ENCODE results near the gene MRPL17. TPM values are rescaled to one million over a fixed set of nuclear protein-coding genes. Genes with fewer than 3 reads are reported as not detected.

The MRPL17 gene
- total and polyA plus RNA-seq, 9 of the 15 experiments (the other 6 are each of a cell fraction or from before 2014, with no cell fraction given) = 33.9 to 81.6 (median 43.9) TPM

DNA sequence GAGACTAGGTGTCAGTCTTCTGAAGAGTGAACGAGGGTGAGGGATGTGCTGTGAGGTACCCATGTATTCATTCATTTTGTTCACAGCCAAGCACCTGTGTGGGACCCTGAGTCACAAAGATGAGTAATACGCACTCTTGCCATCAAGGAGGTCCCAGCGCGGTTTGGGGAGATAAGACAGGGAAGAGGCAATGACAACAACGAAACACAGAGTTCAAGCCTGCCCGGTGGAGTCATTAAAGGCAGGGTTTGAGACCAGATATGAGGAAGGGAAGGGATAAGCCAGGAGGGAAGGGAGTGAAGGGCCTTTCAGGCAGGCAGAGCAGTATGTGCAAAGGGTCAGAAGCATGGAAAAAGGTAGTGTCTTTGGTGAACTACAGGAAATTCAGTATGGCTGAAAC is 32.2 kb downstream of the MRPL17 start (continued):
- TF ChIP-seq RAD21 (CRISPR knock-in tag; conservative IDR thresholded peaks at IDR 0.05 in 1 of 2, IDR thresholded peaks at IDR 0.05 in 1 of 2) = peak in 1 of 2 experiments; percentile 7; a peak in 1 of 4 replicates
- peak; percentile 33 to 36; a peak in 2 of 4 replicates for TF ChIP-seq NRF1 (conservative IDR thresholded peaks at IDR 0.05 in 1 of 2, IDR thresholded peaks at IDR 0.05 in 1 of 2)
- TF ChIP-seq BCOR (IDR thresholded peaks at IDR 0.05) = 0 out of 2 replicates have a peak, but pooled peaks have one; percentile 40
- no peak for TF ChIP-seq ZSCAN32 (CRISPR knock-in tag; IDR thresholded peaks at IDR 0.05)
- TF ChIP-seq TRIM24 (IDR thresholded peaks at IDR 0.05) = peak; percentile 66 to 76
- TF ChIP-seq MTA1 (IDR thresholded peaks at IDR 0.05; ENCODE audit: borderline replicate concordance) = peak; percentile 75; the same call in 1 of the 2 replicates
- no peak for TF ChIP-seq MTF1 (CRISPR knock-in tag; IDR thresholded peaks at IDR 0.05; ENCODE audit: borderline replicate concordance)
- TF ChIP-seq, protein P1, sequence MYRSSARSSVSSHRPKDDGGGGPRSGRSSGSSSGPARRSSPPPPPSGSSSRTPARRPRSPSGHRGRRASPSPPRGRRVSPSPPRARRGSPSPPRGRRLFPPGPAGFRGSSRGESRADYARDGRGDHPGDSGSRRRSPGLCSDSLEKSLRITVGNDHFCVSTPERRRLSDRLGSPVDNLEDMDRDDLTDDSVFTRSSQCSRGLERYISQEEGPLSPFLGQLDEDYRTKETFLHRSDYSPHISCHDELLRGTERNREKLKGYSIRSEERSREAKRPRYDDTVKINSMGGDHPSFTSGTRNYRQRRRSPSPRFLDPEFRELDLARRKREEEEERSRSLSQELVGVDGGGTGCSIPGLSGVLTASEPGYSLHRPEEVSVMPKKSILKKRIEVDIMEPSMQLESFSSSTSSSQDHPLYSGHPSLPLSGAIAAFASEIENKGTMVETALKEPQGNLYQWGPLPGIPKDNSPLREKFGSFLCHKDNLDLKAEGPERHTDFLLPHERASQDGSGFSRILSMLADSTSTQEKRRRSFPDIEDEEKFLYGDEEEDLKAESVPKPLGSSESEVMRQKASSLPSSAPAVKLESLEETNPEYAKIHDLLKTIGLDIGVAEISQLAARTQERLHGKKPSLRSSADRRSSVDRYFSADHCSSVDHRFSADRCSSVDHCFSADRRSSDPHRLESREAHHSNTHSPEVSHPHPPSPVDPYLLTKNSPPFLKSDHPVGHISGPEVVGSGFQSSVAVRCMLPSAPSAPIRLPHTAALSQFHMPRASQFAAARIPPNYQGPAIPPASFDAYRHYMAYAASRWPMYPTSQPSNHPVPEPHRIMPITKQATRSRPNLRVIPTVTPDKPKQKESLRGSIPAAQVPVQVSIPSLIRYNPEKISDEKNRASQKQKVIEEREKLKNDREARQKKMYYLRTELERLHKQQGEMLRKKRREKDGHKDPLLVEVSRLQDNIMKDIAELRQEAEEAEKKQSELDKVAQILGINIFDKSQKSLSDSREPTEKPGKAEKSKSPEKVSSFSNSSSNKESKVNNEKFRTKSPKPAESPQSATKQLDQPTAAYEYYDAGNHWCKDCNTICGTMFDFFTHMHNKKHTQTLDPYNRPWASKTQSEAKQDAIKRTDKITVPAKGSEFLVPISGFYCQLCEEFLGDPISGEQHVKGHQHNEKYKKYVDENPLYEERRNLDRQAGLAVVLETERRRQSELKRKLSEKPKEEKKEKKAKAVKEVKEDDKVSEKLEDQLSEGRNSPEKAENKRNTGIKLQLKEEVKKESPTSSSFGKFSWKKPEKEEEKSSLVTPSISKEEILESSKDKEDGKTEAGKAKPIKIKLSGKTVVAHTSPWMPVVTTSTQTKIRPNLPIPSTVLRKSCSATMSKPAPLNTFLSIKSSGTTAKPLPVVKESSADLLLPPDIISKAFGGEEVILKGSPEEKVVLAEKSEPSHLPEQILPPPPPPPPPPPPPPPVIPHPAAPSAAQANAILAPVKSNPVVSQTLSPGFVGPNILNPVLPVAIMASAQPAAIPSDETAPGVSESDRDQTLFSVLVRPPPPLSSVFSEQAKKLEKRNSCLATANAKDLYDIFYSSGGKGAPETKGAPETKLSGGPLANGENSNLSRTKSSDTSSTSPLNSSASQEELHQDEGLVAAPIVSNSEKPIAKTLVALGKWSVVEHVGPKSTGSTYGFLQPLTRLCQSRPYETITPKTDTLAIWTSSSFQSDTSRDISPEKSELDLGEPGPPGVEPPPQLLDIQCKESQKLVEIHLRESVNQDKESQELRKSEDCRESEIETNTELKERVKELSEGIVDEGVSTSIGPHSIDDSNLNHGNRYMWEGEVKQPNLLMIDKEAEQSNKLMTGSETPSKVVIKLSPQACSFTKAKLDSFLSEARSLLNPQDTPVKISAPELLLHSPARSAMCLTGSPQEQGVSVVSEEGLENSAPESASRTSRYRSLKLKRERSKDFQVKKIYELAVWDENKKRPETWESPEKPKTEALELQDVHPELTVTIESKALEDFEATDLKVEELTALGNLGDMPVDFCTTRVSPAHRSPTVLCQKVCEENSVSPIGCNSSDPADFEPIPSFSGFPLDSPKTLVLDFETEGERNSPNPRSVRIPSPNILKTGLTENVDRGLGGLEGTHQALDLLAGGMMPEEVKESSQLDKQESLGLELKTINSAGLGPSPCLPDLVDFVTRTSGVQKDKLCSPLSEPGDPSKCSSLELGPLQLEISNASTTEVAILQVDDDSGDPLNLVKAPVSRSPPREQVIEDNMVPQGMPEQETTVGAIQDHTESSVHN (IDR thresholded peaks at IDR 0.05; ENCODE audit: borderline replicate concordance in 1 of 2, low read depth in 1 of 2) = no peak
- peak; percentile 74; the same call in 1 of the 2 replicates for TF ChIP-seq MECOM (CRISPR knock-in tag; IDR thresholded peaks at IDR 0.05)
- 0 out of 2 replicates have a peak, but pooled peaks have one; percentile 23 for TF ChIP-seq GATAD2A (IDR thresholded peaks at IDR 0.05)
- peak; percentile 64; the same call in 1 of the 2 replicates for TF ChIP-seq MTA2 (IDR thresholded peaks at IDR 0.05; ENCODE audit: low read depth)
- no peak for TF ChIP-seq KDM5B (IDR thresholded peaks at IDR 0.05; ENCODE audit: insufficient replicate concordance, low read depth, low read length)
- no peak for TF ChIP-seq NUFIP1 (IDR thresholded peaks at IDR 0.05; ENCODE audit: partially characterized antibody)
- TF ChIP-seq ZEB2 (IDR thresholded peaks at IDR 0.05) = peak; percentile 95
- TF ChIP-seq FOXK2 (conservative IDR thresholded peaks at IDR 0.05 in 1 of 2, IDR thresholded peaks at IDR 0.05 in 1 of 2; ENCODE audit: low read depth in 2 of 2) = peak; percentile 81 to 89
- peak; percentile 97 for TF ChIP-seq CTBP1 (IDR thresholded peaks at IDR 0.05; ENCODE audit: borderline replicate concordance)
- TF ChIP-seq, protein P2, sequence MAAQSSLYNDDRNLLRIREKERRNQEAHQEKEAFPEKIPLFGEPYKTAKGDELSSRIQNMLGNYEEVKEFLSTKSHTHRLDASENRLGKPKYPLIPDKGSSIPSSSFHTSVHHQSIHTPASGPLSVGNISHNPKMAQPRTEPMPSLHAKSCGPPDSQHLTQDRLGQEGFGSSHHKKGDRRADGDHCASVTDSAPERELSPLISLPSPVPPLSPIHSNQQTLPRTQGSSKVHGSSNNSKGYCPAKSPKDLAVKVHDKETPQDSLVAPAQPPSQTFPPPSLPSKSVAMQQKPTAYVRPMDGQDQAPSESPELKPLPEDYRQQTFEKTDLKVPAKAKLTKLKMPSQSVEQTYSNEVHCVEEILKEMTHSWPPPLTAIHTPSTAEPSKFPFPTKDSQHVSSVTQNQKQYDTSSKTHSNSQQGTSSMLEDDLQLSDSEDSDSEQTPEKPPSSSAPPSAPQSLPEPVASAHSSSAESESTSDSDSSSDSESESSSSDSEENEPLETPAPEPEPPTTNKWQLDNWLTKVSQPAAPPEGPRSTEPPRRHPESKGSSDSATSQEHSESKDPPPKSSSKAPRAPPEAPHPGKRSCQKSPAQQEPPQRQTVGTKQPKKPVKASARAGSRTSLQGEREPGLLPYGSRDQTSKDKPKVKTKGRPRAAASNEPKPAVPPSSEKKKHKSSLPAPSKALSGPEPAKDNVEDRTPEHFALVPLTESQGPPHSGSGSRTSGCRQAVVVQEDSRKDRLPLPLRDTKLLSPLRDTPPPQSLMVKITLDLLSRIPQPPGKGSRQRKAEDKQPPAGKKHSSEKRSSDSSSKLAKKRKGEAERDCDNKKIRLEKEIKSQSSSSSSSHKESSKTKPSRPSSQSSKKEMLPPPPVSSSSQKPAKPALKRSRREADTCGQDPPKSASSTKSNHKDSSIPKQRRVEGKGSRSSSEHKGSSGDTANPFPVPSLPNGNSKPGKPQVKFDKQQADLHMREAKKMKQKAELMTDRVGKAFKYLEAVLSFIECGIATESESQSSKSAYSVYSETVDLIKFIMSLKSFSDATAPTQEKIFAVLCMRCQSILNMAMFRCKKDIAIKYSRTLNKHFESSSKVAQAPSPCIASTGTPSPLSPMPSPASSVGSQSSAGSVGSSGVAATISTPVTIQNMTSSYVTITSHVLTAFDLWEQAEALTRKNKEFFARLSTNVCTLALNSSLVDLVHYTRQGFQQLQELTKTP (IDR thresholded peaks at IDR 0.05; ENCODE audit: low read depth in 1 of 2, partially characterized antibody in 2 of 2) = peak in 1 of 2 experiments; percentile 40
- TF ChIP-seq ARNT (IDR thresholded peaks at IDR 0.05) = 0 out of 4 replicates have a peak, but pooled peaks of 1 of the 2 experiments have one; percentile 25

All from K562 (cell line).